Measurements from ENCODE around the gene KCNH4. TPM values are rescaled to one million over a fixed set of nuclear protein-coding genes. Genes with fewer than 3 reads are reported as not detected.

The KCNH4 gene
- total RNA-seq, 1 experiment from 2014 or later, result 0.24 TPM

DNA sequence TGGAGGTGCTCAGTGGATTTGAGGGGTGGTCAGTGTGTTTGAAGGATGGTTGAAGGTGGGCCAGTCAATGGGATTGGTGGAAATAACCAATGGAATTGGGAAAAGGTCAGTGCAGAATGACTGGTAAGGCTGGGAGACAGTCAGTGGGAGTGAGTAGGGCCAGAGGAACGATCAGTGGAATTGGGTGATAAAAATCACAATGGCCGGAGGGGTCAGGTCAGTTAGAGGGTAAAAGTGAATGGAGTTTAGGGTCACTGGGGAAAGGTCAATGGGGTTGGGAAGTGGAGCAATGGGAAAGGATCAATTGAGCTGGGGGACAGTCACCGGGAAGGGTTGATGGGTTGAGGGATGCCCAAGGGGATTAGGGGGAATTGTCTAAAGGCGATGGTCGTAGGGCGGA lies 15.2 kb downstream of the KCNH4 start (continued):
- TF ChIP-seq, protein P1, sequence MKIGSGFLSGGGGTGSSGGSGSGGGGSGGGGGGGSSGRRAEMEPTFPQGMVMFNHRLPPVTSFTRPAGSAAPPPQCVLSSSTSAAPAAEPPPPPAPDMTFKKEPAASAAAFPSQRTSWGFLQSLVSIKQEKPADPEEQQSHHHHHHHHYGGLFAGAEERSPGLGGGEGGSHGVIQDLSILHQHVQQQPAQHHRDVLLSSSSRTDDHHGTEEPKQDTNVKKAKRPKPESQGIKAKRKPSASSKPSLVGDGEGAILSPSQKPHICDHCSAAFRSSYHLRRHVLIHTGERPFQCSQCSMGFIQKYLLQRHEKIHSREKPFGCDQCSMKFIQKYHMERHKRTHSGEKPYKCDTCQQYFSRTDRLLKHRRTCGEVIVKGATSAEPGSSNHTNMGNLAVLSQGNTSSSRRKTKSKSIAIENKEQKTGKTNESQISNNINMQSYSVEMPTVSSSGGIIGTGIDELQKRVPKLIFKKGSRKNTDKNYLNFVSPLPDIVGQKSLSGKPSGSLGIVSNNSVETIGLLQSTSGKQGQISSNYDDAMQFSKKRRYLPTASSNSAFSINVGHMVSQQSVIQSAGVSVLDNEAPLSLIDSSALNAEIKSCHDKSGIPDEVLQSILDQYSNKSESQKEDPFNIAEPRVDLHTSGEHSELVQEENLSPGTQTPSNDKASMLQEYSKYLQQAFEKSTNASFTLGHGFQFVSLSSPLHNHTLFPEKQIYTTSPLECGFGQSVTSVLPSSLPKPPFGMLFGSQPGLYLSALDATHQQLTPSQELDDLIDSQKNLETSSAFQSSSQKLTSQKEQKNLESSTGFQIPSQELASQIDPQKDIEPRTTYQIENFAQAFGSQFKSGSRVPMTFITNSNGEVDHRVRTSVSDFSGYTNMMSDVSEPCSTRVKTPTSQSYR (CRISPR knock-in tag; IDR thresholded peaks at IDR 0.05), result no peak
- TF ChIP-seq ETV6 (CRISPR knock-in tag; IDR thresholded peaks at IDR 0.05), result no peak
- TF ChIP-seq TEAD4 (CRISPR knock-in tag; IDR thresholded peaks at IDR 0.05), result no peak
- TF ChIP-seq, protein P2, sequence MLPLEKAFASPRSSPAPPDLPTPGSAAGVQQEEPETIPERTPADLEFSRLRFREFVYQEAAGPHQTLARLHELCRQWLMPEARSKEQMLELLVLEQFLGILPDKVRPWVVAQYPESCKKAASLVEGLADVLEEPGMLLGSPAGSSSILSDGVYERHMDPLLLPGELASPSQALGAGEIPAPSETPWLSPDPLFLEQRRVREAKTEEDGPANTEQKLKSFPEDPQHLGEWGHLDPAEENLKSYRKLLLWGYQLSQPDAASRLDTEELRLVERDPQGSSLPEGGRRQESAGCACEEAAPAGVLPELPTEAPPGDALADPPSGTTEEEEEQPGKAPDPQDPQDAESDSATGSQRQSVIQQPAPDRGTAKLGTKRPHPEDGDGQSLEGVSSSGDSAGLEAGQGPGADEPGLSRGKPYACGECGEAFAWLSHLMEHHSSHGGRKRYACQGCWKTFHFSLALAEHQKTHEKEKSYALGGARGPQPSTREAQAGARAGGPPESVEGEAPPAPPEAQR (CRISPR knock-in tag; IDR thresholded peaks at IDR 0.05), result no peak
- no peak for TF ChIP-seq SMAD3 (CRISPR knock-in tag; IDR thresholded peaks at IDR 0.05; ENCODE audit: borderline replicate concordance)
- no peak for TF ChIP-seq ZNF317 (CRISPR knock-in tag; IDR thresholded peaks at IDR 0.05; ENCODE audit: borderline replicate concordance, low read depth)
- TF ChIP-seq, protein P3, sequence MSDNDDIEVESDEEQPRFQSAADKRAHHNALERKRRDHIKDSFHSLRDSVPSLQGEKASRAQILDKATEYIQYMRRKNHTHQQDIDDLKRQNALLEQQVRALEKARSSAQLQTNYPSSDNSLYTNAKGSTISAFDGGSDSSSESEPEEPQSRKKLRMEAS (CRISPR knock-in tag; IDR thresholded peaks at IDR 0.05), result no peak
- TF ChIP-seq, protein P4, sequence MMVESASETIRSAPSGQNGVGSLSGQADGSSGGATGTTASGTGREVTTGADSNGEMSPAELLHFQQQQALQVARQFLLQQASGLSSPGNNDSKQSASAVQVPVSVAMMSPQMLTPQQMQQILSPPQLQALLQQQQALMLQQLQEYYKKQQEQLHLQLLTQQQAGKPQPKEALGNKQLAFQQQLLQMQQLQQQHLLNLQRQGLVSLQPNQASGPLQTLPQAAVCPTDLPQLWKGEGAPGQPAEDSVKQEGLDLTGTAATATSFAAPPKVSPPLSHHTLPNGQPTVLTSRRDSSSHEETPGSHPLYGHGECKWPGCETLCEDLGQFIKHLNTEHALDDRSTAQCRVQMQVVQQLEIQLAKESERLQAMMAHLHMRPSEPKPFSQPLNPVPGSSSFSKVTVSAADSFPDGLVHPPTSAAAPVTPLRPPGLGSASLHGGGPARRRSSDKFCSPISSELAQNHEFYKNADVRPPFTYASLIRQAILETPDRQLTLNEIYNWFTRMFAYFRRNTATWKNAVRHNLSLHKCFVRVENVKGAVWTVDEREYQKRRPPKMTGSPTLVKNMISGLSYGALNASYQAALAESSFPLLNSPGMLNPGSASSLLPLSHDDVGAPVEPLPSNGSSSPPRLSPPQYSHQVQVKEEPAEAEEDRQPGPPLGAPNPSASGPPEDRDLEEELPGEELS (CRISPR knock-in tag; IDR thresholded peaks at IDR 0.05), result no peak
- no peak for TF ChIP-seq ZNF138 (CRISPR knock-in tag; conservative IDR thresholded peaks at IDR 0.05)
- no peak for TF ChIP-seq GTF2I (CRISPR knock-in tag; conservative IDR thresholded peaks at IDR 0.05)
- no peak for TF ChIP-seq TEAD1 (CRISPR knock-in tag; IDR thresholded peaks at IDR 0.05)

DNA sequence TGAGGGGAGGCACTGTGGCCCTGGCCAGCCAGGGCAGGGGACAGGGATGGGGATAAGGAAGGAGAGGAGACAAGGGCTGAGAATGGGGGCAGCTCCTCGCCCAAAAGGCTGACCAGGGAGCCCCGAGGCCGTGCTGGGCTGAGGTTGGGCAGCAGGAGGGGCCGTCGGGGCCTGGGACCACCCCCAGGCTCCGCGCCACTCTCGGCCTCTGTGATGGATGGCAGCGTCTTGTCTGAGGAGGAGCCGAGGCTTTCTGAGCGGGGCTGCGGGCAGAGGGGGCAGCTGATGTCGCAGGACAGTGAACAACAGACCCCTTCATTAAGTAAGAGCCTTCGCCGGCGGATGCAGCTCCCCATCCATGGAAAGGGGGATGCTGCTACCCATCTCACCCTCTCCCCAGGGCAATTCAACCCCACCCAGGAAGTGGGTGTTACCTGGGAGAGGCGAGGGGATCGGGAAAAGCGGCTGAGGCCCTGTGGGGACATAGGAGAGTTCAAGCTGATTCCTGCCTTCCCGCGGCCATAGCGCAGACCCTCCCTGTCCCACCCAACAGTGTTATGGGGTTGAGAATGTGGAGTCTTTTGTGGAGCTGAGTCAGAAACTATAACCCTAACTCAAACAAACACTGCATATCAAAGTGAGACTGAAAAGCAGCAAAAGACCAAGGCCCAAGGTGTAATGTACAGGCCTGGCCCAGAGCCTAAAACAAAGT lies 17.1 kb downstream of the KCNH4 start:
- Mint-ChIP-seq H3K27ac (no peak overlapping the region; the same call in 1 of the 2 replicates), H3K9me3 (no peaks in the 10 kb centered on the region), H3K36me3 (no peaks in the 10 kb centered on the region), H3K4me1 (0 out of 2 replicates have a peak, but pooled peaks cover 3% of the 10 kb centered on the region), H3K27me3 (ENCODE audit: low read depth) (no peaks in the 10 kb centered on the region; the same call in 1 of the 2 replicates), H3K4me3 (no peak overlapping the region)
- TF ChIP-seq, protein P5, sequence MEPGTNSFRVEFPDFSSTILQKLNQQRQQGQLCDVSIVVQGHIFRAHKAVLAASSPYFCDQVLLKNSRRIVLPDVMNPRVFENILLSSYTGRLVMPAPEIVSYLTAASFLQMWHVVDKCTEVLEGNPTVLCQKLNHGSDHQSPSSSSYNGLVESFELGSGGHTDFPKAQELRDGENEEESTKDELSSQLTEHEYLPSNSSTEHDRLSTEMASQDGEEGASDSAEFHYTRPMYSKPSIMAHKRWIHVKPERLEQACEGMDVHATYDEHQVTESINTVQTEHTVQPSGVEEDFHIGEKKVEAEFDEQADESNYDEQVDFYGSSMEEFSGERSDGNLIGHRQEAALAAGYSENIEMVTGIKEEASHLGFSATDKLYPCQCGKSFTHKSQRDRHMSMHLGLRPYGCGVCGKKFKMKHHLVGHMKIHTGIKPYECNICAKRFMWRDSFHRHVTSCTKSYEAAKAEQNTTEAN (CRISPR knock-in tag; IDR thresholded peaks at IDR 0.05), result no peak
- no peak for TF ChIP-seq ZBTB21 (CRISPR knock-in tag; IDR thresholded peaks at IDR 0.05; ENCODE audit: borderline replicate concordance)
- TF ChIP-seq NR1H2 (CRISPR knock-in tag; IDR thresholded peaks at IDR 0.05), result no peak
- TF ChIP-seq RELA (CRISPR knock-in tag; IDR thresholded peaks at IDR 0.05; ENCODE audit: borderline replicate concordance), result no peak
- no peak for TF ChIP-seq GRHL2 (CRISPR knock-in tag; IDR thresholded peaks at IDR 0.05; ENCODE audit: insufficient replicate concordance, severe bottlenecking)
- no peak for TF ChIP-seq TEAD1 (CRISPR knock-in tag; IDR thresholded peaks at IDR 0.05)
- no peak for TF ChIP-seq NFE2L1 (CRISPR knock-in tag; IDR thresholded peaks at IDR 0.05)
- TF ChIP-seq, protein P6, sequence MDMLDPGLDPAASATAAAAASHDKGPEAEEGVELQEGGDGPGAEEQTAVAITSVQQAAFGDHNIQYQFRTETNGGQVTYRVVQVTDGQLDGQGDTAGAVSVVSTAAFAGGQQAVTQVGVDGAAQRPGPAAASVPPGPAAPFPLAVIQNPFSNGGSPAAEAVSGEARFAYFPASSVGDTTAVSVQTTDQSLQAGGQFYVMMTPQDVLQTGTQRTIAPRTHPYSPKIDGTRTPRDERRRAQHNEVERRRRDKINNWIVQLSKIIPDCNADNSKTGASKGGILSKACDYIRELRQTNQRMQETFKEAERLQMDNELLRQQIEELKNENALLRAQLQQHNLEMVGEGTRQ (CRISPR knock-in tag; IDR thresholded peaks at IDR 0.05), result no peak
- no peak for TF ChIP-seq TEAD4 (CRISPR knock-in tag; IDR thresholded peaks at IDR 0.05)
- TF ChIP-seq, protein P7, sequence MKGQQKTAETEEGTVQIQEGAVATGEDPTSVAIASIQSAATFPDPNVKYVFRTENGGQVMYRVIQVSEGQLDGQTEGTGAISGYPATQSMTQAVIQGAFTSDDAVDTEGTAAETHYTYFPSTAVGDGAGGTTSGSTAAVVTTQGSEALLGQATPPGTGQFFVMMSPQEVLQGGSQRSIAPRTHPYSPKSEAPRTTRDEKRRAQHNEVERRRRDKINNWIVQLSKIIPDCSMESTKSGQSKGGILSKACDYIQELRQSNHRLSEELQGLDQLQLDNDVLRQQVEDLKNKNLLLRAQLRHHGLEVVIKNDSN (CRISPR knock-in tag; IDR thresholded peaks at IDR 0.05), result no peak
- TF ChIP-seq SMAD4 (CRISPR knock-in tag; IDR thresholded peaks at IDR 0.05), result no peak
- ATAC-seq, result no peak
- CTCF ChIA-PET, result interaction anchor here (0.6 to 3.2 kb wide), 28 partner anchors 8 to 373 kb away, joined by 3 to 33 read pairs (median 4); partner anchors contain the start of genes KAT2A and KCNH4
- POLR2A ChIA-PET, result no interaction called here
- no peak for DNase-seq (ENCODE audit: low spot score)

Measured in WTC11 (cell line).